HepG2 (cell line): ENCODE data around the gene ZNF213. TPM values are rescaled to one million over a fixed set of nuclear protein-coding genes. Genes with fewer than 3 reads are reported as not detected.

Source experiments
- CEBPG ChIP-seq: IDR thresholded peaks from 2 replicates; pipeline ENCODE4 v1.6.1; 2016
- GRHL1 ChIP-seq: sonication (generic); formaldehyde crosslinking; conservative IDR thresholded peaks from 2 replicates; pipeline ENCODE4 v1.8.0; 2022; ENCODE audit warnings: missing genetic modification reagents
- HNRNPLL ChIP-seq: fragments of 200-400 bp; formaldehyde crosslinking; IDR thresholded peaks from 2 replicates; pipeline ENCODE4 v1.6.1; 2017; ENCODE audit warnings: mild to moderate bottlenecking, low read depth, low read length; ENCODE audit not compliant: poor library complexity, severe bottlenecking
- KDM3A ChIP-seq: IDR thresholded peaks from 2 replicates; pipeline ENCODE4 v1.6.1; 2018; ENCODE audit warnings: low read depth, missing compliant biosample characterization
- NRL ChIP-seq: sonication (generic); formaldehyde crosslinking; IDR thresholded peaks from 2 replicates; pipeline ENCODE4 v1.5.0; 2020; ENCODE audit warnings: missing genetic modification reagents, mild to moderate bottlenecking, moderate library complexity, borderline replicate concordance
- PLSCR1 ChIP-seq: sonication (generic); formaldehyde crosslinking; IDR thresholded peaks from 2 replicates; pipeline ENCODE4 v1.5.0; 2020; ENCODE audit warnings: missing genetic modification reagents, mild to moderate bottlenecking, borderline replicate concordance
- SIX1 ChIP-seq: sonication (generic); formaldehyde crosslinking; IDR thresholded peaks from 2 replicates; pipeline ENCODE4 v1.4.0; 2020; ENCODE audit warnings: missing genetic modification reagents, borderline replicate concordance
- SMAD1 ChIP-seq: sonication (generic); formaldehyde crosslinking; IDR thresholded peaks from 2 replicates; pipeline ENCODE4 v1.4.0; 2020; ENCODE audit warnings: missing genetic modification reagents, low read depth, mild to moderate bottlenecking, borderline replicate concordance
- SMARCC2 ChIP-seq: fragments of 450-650 bp; IDR thresholded peaks from 2 replicates; pipeline ENCODE4 v1.6.1; 2017; ENCODE audit warnings: antibody characterized with exemption, mild to moderate bottlenecking
- TAF1 ChIP-seq: sonication (generic); formaldehyde crosslinking; IDR thresholded peaks from 2 replicates; pipeline ENCODE4 v1.4.0; 2020; ENCODE audit warnings: missing genetic modification reagents
- WIZ ChIP-seq: sonication (generic); formaldehyde crosslinking; IDR thresholded peaks from 2 replicates; pipeline ENCODE4 v1.5.1; 2020; ENCODE audit warnings: mild to moderate bottlenecking, missing genetic modification reagents
- ZBTB34 ChIP-seq: sonication (generic); formaldehyde crosslinking; IDR thresholded peaks from 2 replicates; pipeline ENCODE4 v1.8.0; 2022; ENCODE audit warnings: mild to moderate bottlenecking, missing genetic modification reagents
- ZC3H4 ChIP-seq: sonication (generic); formaldehyde crosslinking; IDR thresholded peaks from 2 replicates; pipeline ENCODE4 v1.4.0; 2020; ENCODE audit warnings: missing genetic modification reagents, borderline replicate concordance
- ZFP36L1 ChIP-seq: sonication (generic); formaldehyde crosslinking; IDR thresholded peaks from 2 replicates; pipeline ENCODE4 v1.8.0; 2022; ENCODE audit warnings: mild to moderate bottlenecking, missing genetic modification reagents, moderate library complexity
- ZNF256 ChIP-seq: sonication (generic); formaldehyde crosslinking; conservative IDR thresholded peaks from 2 replicates; pipeline ENCODE4 v1.4.0; 2020; ENCODE audit warnings: missing genetic modification reagents
- ZNF296 ChIP-seq: sonication (generic); formaldehyde crosslinking; conservative IDR thresholded peaks from 2 replicates; pipeline ENCODE4 v1.5.0; 2020; ENCODE audit warnings: mild to moderate bottlenecking, missing genetic modification reagents
- ZNF512B ChIP-seq: sonication (generic); formaldehyde crosslinking; IDR thresholded peaks from 2 replicates; pipeline ENCODE4 v1.5.1; 2020; ENCODE audit warnings: missing genetic modification reagents, mild to moderate bottlenecking, borderline replicate concordance
- ZNF552 ChIP-seq: sonication (generic); formaldehyde crosslinking; IDR thresholded peaks from 2 replicates; pipeline ENCODE4 v1.9.0; 2022; ENCODE audit warnings: missing genetic modification reagents, mild to moderate bottlenecking, borderline replicate concordance
- ZUFSP ChIP-seq: sonication (generic); formaldehyde crosslinking; IDR thresholded peaks from 2 replicates; pipeline ENCODE4 v1.9.0; 2021; ENCODE audit warnings: missing genetic modification reagents, mild to moderate bottlenecking, borderline replicate concordance
- polyA plus RNA-seq, 8 experiments: library from polyadenylated mRNA; depleted of rRNA in 3 of 8; stranded (reverse) in 7 of 8; unstranded in 1 of 8; fragments of >200 nt; fragmentation: Illumina TruSeq in 4 of 8; extraction: Trizol in 4 of 8; gene quantifications; 2 replicates each; pipeline versions ENCODE4 v1.2.1 to v1.2.3, GENCODE V29; 2011 to 2016; ENCODE audit warnings: low read depth in 4 of 8, missing spikeins in 1 of 8, mixed read lengths in 1 of 8; ENCODE audit not compliant: insufficient read depth in 1 of 8
- total RNA-seq, 5 experiments: library from RNA; depleted of rRNA; stranded (reverse); fragments of >200 nt; fragmentation: Illumina TruSeq; extraction: Trizol; gene quantifications; 2 replicates each; pipeline ENCODE4 v1.2.3, GENCODE V29; 2016; ENCODE audit warnings: low read depth in 1 of 5

Gene ZNF213
- total and polyA plus RNA-seq, 2 of the 13 experiments (the other 11 are each of a cell fraction or from before 2014, with no cell fraction given) = 0.59 to 0.97 TPM

- TF ChIP-seq ZNF512B (peak; percentile 37; the same call in 1 of the 2 replicates), KDM3A (CRISPR knock-in tag) (peak; percentile 91; the same call in 1 of the 2 replicates), PLSCR1 (CRISPR knock-in tag) (no peak), TAF1 (CRISPR knock-in tag) (no peak), ZFP36L1 (CRISPR knock-in tag) (no peak), ZNF296 (CRISPR knock-in tag) (no peak), ZNF256 (CRISPR knock-in tag) (peak; percentile 69; the same call in 1 of the 2 replicates), SMARCC2 (no peak), SMAD1 (CRISPR knock-in tag) (peak; percentile 83; the same call in 1 of the 2 replicates), ZUFSP (CRISPR knock-in tag) (no peak), ZC3H4 (CRISPR knock-in tag) (no peak), NRL (CRISPR knock-in tag) (0 out of 2 replicates have a peak, but pooled peaks have one; percentile 50), ZBTB34 (CRISPR knock-in tag) (peak; percentile 38; the same call in 1 of the 2 replicates), SIX1 (CRISPR knock-in tag) (peak; percentile 16; the same call in 1 of the 2 replicates), ZNF552 (CRISPR knock-in tag) (peak; percentile 91; the same call in 1 of the 2 replicates), GRHL1 (CRISPR knock-in tag) (no peak), HNRNPLL (peak; percentile 51), CEBPG (CRISPR knock-in tag) (peak; percentile 46; the same call in 1 of the 2 replicates), WIZ (CRISPR knock-in tag) (0 out of 2 replicates have a peak, but pooled peaks have one; percentile 79)
Observed at GRCh38 chr16:3150346-3151218, 15.8 kb downstream of the ZNF213 start (continued).
